GM12878 (cell line): ENCODE data around the gene MUSTN1. TPM values are rescaled to one million over a fixed set of nuclear protein-coding genes. Genes with fewer than 3 reads are reported as not detected.

Source experiments
- ATAC-seq: fragments of 200-7000 bp; cut with Tn5 transposase; 3 replicates; pipeline ENCODE4 v1.9.1; 2020; ENCODE audit warnings: mild to moderate bottlenecking, moderate library complexity
- BruUV-seq: library from RNA; stranded (reverse); fragments of 400-500 nt; replicated peaks from 2 replicates; lab custom pipeline; 2021; lab: Mats Ljungman, UMichigan
- CTCF ChIA-PET: fragments of 300-600 bp; sonication (Branson Sonifier 250); formaldehyde crosslinking; extraction: SDS; loops from one replicate; lab custom pipeline; 2021; ENCODE audit warnings: inconsistent platforms; lab: Yijun Ruan, JAX
- POLR2A ChIA-PET: fragments of 350-600 bp; formaldehyde crosslinking; extraction: SDS; loops from one replicate; lab custom pipeline; 2021; ENCODE audit warnings: inconsistent platforms; lab: Charles Lee
- RAD21 ChIA-PET: fragments of 300-600 bp; sonication (Branson Sonifier 250); formaldehyde crosslinking; loops from one replicate; lab custom pipeline; 2023; ENCODE audit warnings: antibody characterized with exemption; ENCODE audit not compliant: unreplicated experiment; lab: Charles Lee
- SMC1A ChIA-PET: fragments of 300-600 bp; sonication (Branson Sonifier 250); formaldehyde crosslinking; loops from one replicate; lab custom pipeline; 2023; ENCODE audit not compliant: unreplicated experiment, uncharacterized antibody; lab: Charles Lee
- DNase-seq: peaks from one replicate; pipeline ENCODE4 v3.0.0-alpha.2; 2011; ENCODE audit warnings: low read depth, low spot score
- FAIRE-seq: peaks from 3 replicates; lab custom pipeline; 2011; peaks lifted over from hg19 to GRCh38; lab: Jason Lieb, UNC
- H2AFZ ChIP-seq: 2 replicates; pipeline ENCODE4 v1.6.0; 2011; ENCODE audit warnings: low read depth, low read length, control low read depth; ENCODE audit not compliant: control insufficient read depth
- H3K27ac ChIP-seq: 2 replicates; pipeline ENCODE4 v1.5.1; 2011; ENCODE audit warnings: control low read depth; ENCODE audit not compliant: control insufficient read depth, insufficient read depth
- H3K27me3 ChIP-seq, 2 experiments: replicated peaks in 1 of 2; 2 replicates each; pipeline versions ENCODE4 v1.6.0 to v1.6.1; 2011; ENCODE audit warnings: low read length in 1 of 2; ENCODE audit not compliant: control insufficient read depth in 2 of 2, insufficient read depth in 2 of 2
- H3K36me3 ChIP-seq, 2 experiments: 2 replicates each; pipeline ENCODE4 v1.5.1; 2011; ENCODE audit warnings: low read length in 1 of 2; ENCODE audit not compliant: control insufficient read depth in 2 of 2, insufficient read depth in 2 of 2
- H3K4me1 ChIP-seq: 2 replicates; pipeline ENCODE4 v1.6.1; 2011; ENCODE audit warnings: mild to moderate bottlenecking, low read length, moderate library complexity, mixed read lengths; ENCODE audit not compliant: control insufficient read depth, insufficient read depth
- H3K4me2 ChIP-seq: 2 replicates; pipeline ENCODE4 v1.6.0; 2011; ENCODE audit warnings: control low read depth; ENCODE audit not compliant: control insufficient read depth, insufficient read depth
- H3K4me3 ChIP-seq: fragments of 200-600 bp; sonication (generic); 2 replicates; pipeline ENCODE4 v1.5.1; 2016
- H3K79me2 ChIP-seq: 2 replicates; pipeline ENCODE4 v1.6.0; 2011; ENCODE audit warnings: low read length; ENCODE audit not compliant: control insufficient read depth, insufficient read depth
- H3K9ac ChIP-seq: 2 replicates; pipeline ENCODE4 v1.8.0; 2011; ENCODE audit warnings: low read length, control low read depth, mixed read lengths; ENCODE audit not compliant: control insufficient read depth, insufficient read depth
- H3K9me3 ChIP-seq: replicated peaks from 3 replicates; pipeline ENCODE4 v1.5.1; 2011; ENCODE audit warnings: mild to moderate bottlenecking, low read length; ENCODE audit not compliant: control insufficient read depth, insufficient read depth
- H4K20me1 ChIP-seq: 2 replicates; pipeline ENCODE4 v1.6.0; 2011; ENCODE audit not compliant: control insufficient read depth, insufficient read depth
- ATF7 ChIP-seq: fragments of 450-650 bp; IDR thresholded peaks from 2 replicates; pipeline ENCODE4 v1.6.1; 2016; ENCODE audit warnings: low read depth, mild to moderate bottlenecking
- BMI1 ChIP-seq: fragments of 450-650 bp; IDR thresholded peaks from 2 replicates; pipeline ENCODE4 v1.6.1; 2016; ENCODE audit warnings: mild to moderate bottlenecking, moderate library complexity, borderline replicate concordance
- CHD1 ChIP-seq: IDR thresholded peaks from 2 replicates; pipeline ENCODE4 v1.6.1; 2012; ENCODE audit warnings: low read depth, low read length, improper control_type of control experiment
- CREB1 ChIP-seq: IDR thresholded peaks from 2 replicates; pipeline ENCODE4 v1.6.1; 2012; ENCODE audit warnings: low read depth, mild to moderate bottlenecking, inconsistent platforms
- GABPA ChIP-seq: IDR thresholded peaks from 2 replicates; pipeline ENCODE4 v1.6.1; 2014; ENCODE audit warnings: antibody characterized with exemption, low read depth, mild to moderate bottlenecking, inconsistent platforms
- IRF4 ChIP-seq: IDR thresholded peaks from 2 replicates; pipeline ENCODE4 v1.6.1; 2011; ENCODE audit warnings: low read depth, low read length
- POLR2AphosphoS5 ChIP-seq: IDR thresholded peaks from 2 replicates; pipeline ENCODE4 v1.6.1; 2011; ENCODE audit warnings: mild to moderate bottlenecking, low read length, inconsistent platforms
- RUNX3 ChIP-seq: IDR thresholded peaks from 2 replicates; pipeline ENCODE4 v1.6.1; 2012; ENCODE audit warnings: low read length, inconsistent platforms
- SMC3 ChIP-seq: IDR thresholded peaks from 2 replicates; pipeline ENCODE4 v1.6.1; 2011; ENCODE audit warnings: low read length, improper control_type of control experiment, borderline replicate concordance
- USF1 ChIP-seq: IDR thresholded peaks from 2 replicates; pipeline ENCODE4 v1.6.1; 2011; ENCODE audit warnings: borderline replicate concordance, low read depth, mild to moderate bottlenecking, moderate library complexity, mixed read lengths, low read length; ENCODE audit not compliant: insufficient read depth; ENCODE audit errors: extremely low read length
- ZSCAN29 ChIP-seq: fragments of 450-650 bp; IDR thresholded peaks from 2 replicates; pipeline ENCODE4 v1.6.1; 2017; ENCODE audit warnings: mild to moderate bottlenecking, moderate library complexity
- WGBS: methylation state at CpG from one replicate; pipeline ENCODE4 v1.1.6; 2016; ENCODE audit warnings: low lambda C conversion rate; ENCODE audit not compliant: insufficient replicate concordance, insufficient coverage; ENCODE audit errors: missing lambda C conversion rate; 5-methylcytosine and 5-hydroxymethylcytosine counted together
- in situ Hi-C: fragments of 300-500 bp; cut with MboI; formaldehyde crosslinking; loops from 9 replicates; pipeline ENCODE4 v1.14.3; 2018; ENCODE audit warnings: mixed read lengths
- intact Hi-C: fragments of 100-400 bp; cut with micrococcal nuclease; formaldehyde crosslinking; loops from one replicate; pipeline ENCODE4 v1.14.2; 2022; ENCODE audit not compliant: unreplicated experiment
- polyA plus RNA-seq, 11 experiments: library from polyadenylated mRNA; depleted of rRNA in 4 of 11; unstranded in 6 of 11; stranded (reverse) in 5 of 11; fragments of >200 nt; fragmentation: Nextera tagmentation in 4 of 11; fragmentation: Illumina TruSeq in 1 of 11; extraction: Ambion mirVana in 4 of 11; extraction: Trizol in 1 of 11; gene quantifications; 1 replicate in 1 of 11; 2 replicates in 10 of 11; pipeline versions ENCODE4 v1.2.1 to v1.2.3, GENCODE V29; 2011 to 2016; ENCODE audit warnings: inconsistent platforms in 2 of 11, missing spikeins in 2 of 11, low read depth in 1 of 11
- total RNA-seq, 4 experiments: library from RNA; depleted of rRNA in 3 of 4; stranded (reverse); fragments of >200 nt in 3 of 4; fragmentation: Illumina TruSeq in 1 of 4; extraction: Trizol in 1 of 4; gene quantifications; 2 replicates each; pipeline versions ENCODE4 v1.2.1 to v1.2.3, GENCODE V29; 2013 to 2021

Gene MUSTN1
- total and polyA plus RNA-seq, 10 of the 15 experiments (the other 5 are each of a cell fraction or from before 2014, with no cell fraction given) = 0.35 to 4.5 (median 1.2) TPM; not detected in 2

DNA sequence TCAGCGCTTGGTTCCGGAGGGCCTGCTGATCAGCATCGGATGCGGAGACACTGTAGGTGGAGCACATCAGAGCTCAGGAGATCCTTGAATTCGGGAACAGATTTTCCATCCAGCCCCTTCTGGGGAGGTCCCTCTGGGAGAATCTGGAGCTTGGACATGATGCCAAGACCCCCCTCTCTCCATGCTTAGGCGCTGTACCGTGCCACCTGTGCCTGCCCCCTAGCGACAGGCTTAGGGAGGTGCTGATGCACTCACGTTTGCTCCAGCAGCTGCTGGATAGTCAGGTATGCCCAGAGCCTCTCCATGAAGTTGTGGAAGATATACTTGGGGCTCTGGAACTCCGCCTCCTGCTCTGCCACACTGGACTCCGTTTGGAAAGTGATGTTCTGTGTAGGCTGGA is 14.1 kb downstream of the MUSTN1 start (continued):
- TF ChIP-seq POLR2AphosphoS5 (no peak), SMC3 (peak; percentile 49; the same call in 1 of the 2 replicates), GABPA (no peak), USF1 (no peak), IRF4 (no peak), BMI1 (no peak)
- TF ChIP-seq, all 136 proteins: peak for 4

DNA sequence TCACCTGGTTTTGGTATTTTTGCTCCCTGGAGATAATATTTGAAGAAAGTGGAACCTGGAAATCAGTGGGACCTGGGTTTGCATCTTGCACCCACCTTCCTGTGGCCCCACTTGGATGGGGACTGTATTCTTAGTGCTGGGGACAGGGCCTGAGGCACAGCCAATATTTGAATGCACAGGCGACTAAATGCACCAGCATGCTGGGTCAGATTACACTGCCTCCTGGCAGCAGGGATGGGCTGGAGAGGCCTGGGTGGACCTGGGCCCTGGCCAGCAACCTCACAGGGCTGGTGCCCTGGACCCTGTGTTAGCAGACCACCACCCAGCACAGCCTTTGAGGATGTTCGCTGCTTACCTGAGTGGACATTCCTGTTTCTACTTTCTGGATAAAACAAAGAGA is 14.9 kb downstream of the MUSTN1 start:
- RAD21 ChIA-PET = interaction anchor here (2.2 kb wide), 1 partner anchor 78 kb away, joined by 8 read pairs; no protein-coding TSS in a partner anchor
- WGBS = 3% methylated on average over 2 of the region's 2 CpGs

More for the DNA sequence above, 14.9 kb downstream of the MUSTN1 start:
- Histone ChIP-seq H3K27me3 (no peaks in the 10 kb centered on the region), H3K9ac (no peak overlapping the region), H3K79me2 (no peaks in the 10 kb centered on the region), H3K4me1 (no peaks in the 10 kb centered on the region), H3K36me3 (no peaks in the 10 kb centered on the region), H3K4me2 (no peak overlapping the region), H3K27ac (no peak overlapping the region), H2AFZ (no peak overlapping the region), H3K4me3 (no peak overlapping the region), H3K9me3 (no peaks in the 10 kb centered on the region), H4K20me1 (no peaks in the 10 kb centered on the region)
- no peak for ATAC-seq
- no TSS peak for BruUV-seq
- FAIRE-seq = no peak
- SMC1A ChIA-PET = interaction anchor here (1.4 kb wide), 1 partner anchor 77 kb away, joined by 4 read pairs; no protein-coding TSS in a partner anchor
- no peak for DNase-seq
- POLR2A ChIA-PET = no interaction called here
- in situ Hi-C loops = no loop called here
- intact Hi-C loops = loop anchor here (1.0 kb wide), 1 partner anchor 78 kb away; no protein-coding TSS in a partner anchor
- CTCF ChIA-PET = interaction anchor here (1.2 to 2.6 kb wide), 7 partner anchors 19 to 129 kb away, joined by 3 to 25 read pairs (median 6); no protein-coding TSS in a partner anchor
- no peak for TF ChIP-seq RUNX3
- no peak for TF ChIP-seq CHD1
- TF ChIP-seq ATF7 = no peak
- no peak for TF ChIP-seq ZSCAN29
- TF ChIP-seq CREB1 = no peak
